K562 (cell line): ENCODE measurements around the gene TOP3A. TPM values are rescaled to one million over a fixed set of nuclear protein-coding genes. Genes with fewer than 3 reads are reported as not detected.

ENCODE experiments used
- ATAC-seq: fragments of 200-7000 bp; cut with Tn5 transposase; 3 replicates; pipeline ENCODE4 v1.9.1; 2020; ENCODE audit warnings: moderate library complexity
- BruUV-seq: library from RNA; stranded (reverse); fragments of 400-500 nt; replicated peaks from 2 replicates; lab custom pipeline; 2021; lab: Mats Ljungman, UMichigan
- CTCF ChIA-PET: fragments of 300-600 bp; formaldehyde crosslinking; extraction: SDS; loops from one replicate; lab custom pipeline; 2021; ENCODE audit warnings: low intra/inter-chr PET ratio; lab: Yijun Ruan, JAX
- POLR2A ChIA-PET: fragments of 300-600, 350-650 bp; sonication (Branson Sonifier 250); formaldehyde crosslinking; extraction: SDS; loops from one replicate; lab custom pipeline; 2021; ENCODE audit warnings: antibody characterized with exemption, inconsistent platforms; lab: Yijun Ruan, JAX
- DNase-seq, 4 experiments: peaks; one replicate each; pipeline versions ENCODE4 v3.0.0 to v3.0.0-alpha.2; 2011 to 2018; ENCODE audit warnings: low spot score in 3 of 4, mixed read lengths in 3 of 4; ENCODE audit errors: extremely low read depth in 1 of 4
- FAIRE-seq: peaks from 2 replicates; lab custom pipeline; 2011; peaks lifted over from hg19 to GRCh38; lab: Jason Lieb, UNC
- H2AFZ ChIP-seq: 2 replicates; pipeline ENCODE4 v1.6.0; 2011; ENCODE audit warnings: low read depth, low read length, control low read depth, inconsistent platforms
- H3K27ac ChIP-seq: fragments of 200-600 bp; 3 replicates; pipeline ENCODE4 v1.8.0; 2011; ENCODE audit warnings: low read depth, mild to moderate bottlenecking, control low read depth, inconsistent platforms, low read length, moderate library complexity, mixed read lengths; ENCODE audit errors: extremely low read depth
- H3K27me3 ChIP-seq, 2 experiments: fragments of 300-600 bp in 1 of 2; 2 replicates in 1 of 2; 3 replicates in 1 of 2; pipeline versions ENCODE4 v1.6.0 to v1.8.0; 2011; ENCODE audit warnings: inconsistent platforms in 2 of 2, low read length in 2 of 2, mild to moderate bottlenecking in 1 of 2, mixed read lengths in 1 of 2, moderate library complexity in 1 of 2; ENCODE audit not compliant: control insufficient read depth in 2 of 2, insufficient read depth in 2 of 2
- H3K36me3 ChIP-seq: fragments of 300-600 bp; 3 replicates; pipeline ENCODE4 v1.8.0; 2011; ENCODE audit warnings: mild to moderate bottlenecking, low read length, inconsistent platforms; ENCODE audit not compliant: control insufficient read depth, insufficient read depth
- H3K4me1 ChIP-seq, 2 experiments: fragments of 200-600 bp in 1 of 2; replicated peaks in 1 of 2; 2 replicates in 1 of 2; 3 replicates in 1 of 2; pipeline versions ENCODE4 v1.5.1 to v1.8.0; 2011; ENCODE audit warnings: inconsistent platforms in 2 of 2, low read length in 2 of 2, mild to moderate bottlenecking in 1 of 2, mixed read lengths in 1 of 2, moderate library complexity in 1 of 2; ENCODE audit not compliant: control insufficient read depth in 2 of 2, insufficient read depth in 2 of 2
- H3K4me2 ChIP-seq: 2 replicates; pipeline ENCODE4 v1.6.1; 2011; ENCODE audit warnings: low read length, control low read depth, inconsistent platforms, mixed read lengths; ENCODE audit not compliant: insufficient read depth
- H3K4me3 ChIP-seq: fragments of 200-600 bp; sonication (generic), shearing (Covaris generic); 2 replicates; pipeline ENCODE4 v1.5.1; 2016; ENCODE audit warnings: control low read depth, inconsistent platforms
- H3K79me2 ChIP-seq: fragments of 200-600 bp; 3 replicates; pipeline ENCODE4 v1.8.0; 2011; ENCODE audit warnings: low read length, inconsistent platforms; ENCODE audit not compliant: control insufficient read depth, insufficient read depth
- H3K9ac ChIP-seq, 2 experiments: 2 replicates each; pipeline versions ENCODE4 v1.6.0 to v1.6.1; 2011; ENCODE audit warnings: low read depth in 2 of 2, low read length in 2 of 2, control low read depth in 1 of 2, inconsistent platforms in 1 of 2, mild to moderate bottlenecking in 1 of 2, mixed read lengths in 1 of 2; ENCODE audit not compliant: insufficient read depth in 1 of 2
- H3K9me1 ChIP-seq: one replicate; pipeline ENCODE4 v1.6.0; 2011; ENCODE audit warnings: inconsistent platforms, mild to moderate bottlenecking, low read length, moderate library complexity; ENCODE audit not compliant: control insufficient read depth, insufficient read depth
- H3K9me3 ChIP-seq: replicated peaks from 2 replicates; pipeline ENCODE4 v1.5.1; 2011; ENCODE audit warnings: low read depth, low read length, inconsistent platforms; ENCODE audit not compliant: control insufficient read depth, insufficient read depth
- H4K20me1 ChIP-seq: replicated peaks from 2 replicates; pipeline ENCODE4 v1.6.1; 2011; ENCODE audit warnings: low read length, inconsistent platforms, mixed read lengths; ENCODE audit not compliant: control insufficient read depth, insufficient read depth
- CBFA2T3 ChIP-seq: fragments of 450-650 bp; IDR thresholded peaks from 2 replicates; pipeline ENCODE4 v1.6.1; 2017
- FOXK2 ChIP-seq, 2 experiments: fragments of 450-650 bp; IDR thresholded peaks in 1 of 2; conservative IDR thresholded peaks in 1 of 2; 2 replicates each; pipeline ENCODE4 v1.6.1; 2016; ENCODE audit warnings: low read depth in 2 of 2, mild to moderate bottlenecking in 1 of 2
- HMG20A ChIP-seq: fragments of 450-650 bp; formaldehyde crosslinking; conservative IDR thresholded peaks from 2 replicates; pipeline ENCODE4 v1.4.0; 2020; ENCODE audit warnings: mild to moderate bottlenecking, mixed read lengths
- TFAM ChIP-seq: fragments of 250-450 bp; sonication (Bioruptor Pico); conservative IDR thresholded peaks from 2 replicates; pipeline ENCODE4 v1.5.0; 2021; ENCODE audit warnings: mild to moderate bottlenecking, moderate library complexity
- WGBS: fragments of 100-300 bp; shearing (Covaris generic); methylation state at CpG from one replicate; pipeline ENCODE4 v1.1.6; 2016; ENCODE audit warnings: low coverage, mixed read lengths; ENCODE audit not compliant: insufficient coverage; ENCODE audit errors: missing lambda C conversion rate; 5-methylcytosine and 5-hydroxymethylcytosine counted together
- in situ Hi-C: fragments of 300-500 bp; cut with MboI; formaldehyde crosslinking; loops from 4 replicates; pipeline ENCODE4 v1.15.0; 2018; ENCODE audit warnings: inconsistent platforms, mixed read lengths
- intact Hi-C: fragments of 100-400 bp; cut with micrococcal nuclease; formaldehyde crosslinking; loops from 2 replicates; pipeline ENCODE4 v1.14.2; 2022
- polyA plus RNA-seq, 8 experiments: library from polyadenylated mRNA; depleted of rRNA in 4 of 8; stranded (reverse) in 5 of 8; unstranded in 3 of 8; fragments of >200 nt; fragmentation: Nextera tagmentation in 2 of 8; fragmentation: Illumina TruSeq in 1 of 8; extraction: Ambion mirVana in 2 of 8; extraction: Trizol in 1 of 8; gene quantifications; 2 replicates each; pipeline versions ENCODE4 v1.2.1 to v1.2.3, GENCODE V29; 2011 to 2014; ENCODE audit warnings: inconsistent platforms in 1 of 8, missing spikeins in 1 of 8
- total RNA-seq, 7 experiments: library from RNA; depleted of rRNA in 6 of 7; stranded (reverse); fragments of >200 nt in 6 of 7; fragmentation: Illumina TruSeq in 2 of 7; extraction: Trizol in 2 of 7; gene quantifications; 2 replicates each; pipeline versions ENCODE4 v1.2.1 to v1.2.3, GENCODE V29; 2011 to 2021; ENCODE audit warnings: low replicate concordance in 1 of 7

Gene TOP3A
- total and polyA plus RNA-seq, 9 of the 15 experiments (the other 6 are each of a cell fraction or from before 2014, with no cell fraction given): 5.2 to 49.7 (median 24.7) TPM

DNA sequence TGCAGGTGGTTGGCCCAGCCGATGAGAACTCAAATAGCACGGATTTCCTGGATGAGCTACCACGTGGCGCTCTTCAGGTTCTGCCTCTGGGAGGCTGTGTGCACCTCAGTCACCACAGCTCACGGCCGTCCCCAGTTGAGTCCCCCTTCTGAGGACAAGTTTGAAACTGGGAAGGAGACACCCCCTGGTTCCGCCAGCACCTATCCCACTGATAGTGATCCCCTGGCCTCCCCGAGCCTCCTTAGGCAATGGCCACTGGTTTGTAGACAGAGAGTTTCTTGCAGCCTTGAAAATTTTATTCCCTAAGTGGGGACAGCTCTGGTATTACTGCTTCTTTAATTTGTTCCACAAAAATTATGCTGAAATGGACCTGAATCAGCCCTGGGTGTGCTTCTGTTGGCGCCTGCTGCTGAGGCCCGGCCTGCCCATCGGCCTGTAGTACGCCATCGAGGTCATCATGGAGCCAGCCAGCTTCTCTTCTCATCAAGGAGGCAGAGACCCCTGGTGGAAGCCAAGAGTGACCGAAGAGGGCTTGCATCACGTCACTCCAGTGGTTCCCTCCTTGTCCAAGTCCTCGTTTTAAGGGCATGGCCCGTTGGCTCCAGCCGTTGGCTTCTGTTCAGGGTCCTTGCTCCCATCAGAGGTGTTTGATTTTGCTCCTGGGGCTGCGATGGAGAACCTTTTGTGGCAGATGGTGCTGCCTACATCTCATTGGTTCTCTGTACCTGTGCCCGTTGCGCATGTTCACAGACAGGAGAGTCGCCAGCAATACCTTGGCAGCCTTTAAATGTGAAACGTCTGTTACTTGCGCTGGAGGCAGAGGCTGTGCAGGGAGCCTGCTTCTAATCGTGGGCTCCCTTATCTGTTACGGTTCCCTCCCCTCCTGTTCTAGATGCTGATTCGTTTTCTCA lies 9.6 kb upstream of the TOP3A start:
- CTCF ChIA-PET: no interaction called here
- in situ Hi-C loops (no loop called here), intact Hi-C loops (loop anchor here (10.0 kb wide), 1 partner anchor 180 kb away; no protein-coding TSS in a partner anchor)
- H3K27me3 ChIP-seq: no peaks in the 10 kb centered on the region
- H3K9ac ChIP-seq: 0 out of 4 replicates have a peak overlapping the region, but pooled peaks of 1 of the 2 experiments have one; percentile 17
- no TSS peak for BruUV-seq
- peaks cover 7% of the 10 kb centered on the region; the same call in 1 of the 3 replicates for H3K79me2 ChIP-seq
- no peaks in the 10 kb centered on the region for H3K9me3 ChIP-seq
- H3K36me3 ChIP-seq: peaks cover 46% of the 10 kb centered on the region; the same call in 2 of the 3 replicates
- no peak for TF ChIP-seq TFAM (CRISPR knock-in tag)
- TF ChIP-seq CBFA2T3: no peak
- no peak for TF ChIP-seq FOXK2 (conservative IDR thresholded peaks at IDR 0.05 in 1 of 2, IDR thresholded peaks at IDR 0.05 in 1 of 2; ENCODE audit: low read depth in 2 of 2)
- TF ChIP-seq HMG20A (CRISPR knock-in tag): no peak
- H2AFZ ChIP-seq: no peak overlapping the region
- H3K4me3 ChIP-seq: no peak overlapping the region
- no peaks in the 10 kb centered on the region for H3K9me1 ChIP-seq
- H4K20me1 ChIP-seq: no peaks in the 10 kb centered on the region; the same call in 1 of the 2 replicates
- DNase-seq: no peak
- no peak overlapping the region for H3K27ac ChIP-seq
- POLR2A ChIA-PET: interaction anchor here (0.8 kb wide), 1 partner anchor 10 kb away, joined by 3 read pairs; the partner anchor contains the start of gene TOP3A
- no peak overlapping the region for H3K4me2 ChIP-seq
- peaks cover 0 to 14% of the 10 kb centered on the region in 2 experiments; a peak in 3 of 5 replicates for H3K4me1 ChIP-seq
- ATAC-seq: no peak
- no peak for FAIRE-seq
- WGBS: 85% methylated on average over 26 of the region's 27 CpGs
